NCI-H1436 (cell line): ENCODE data around the gene HMGCS2.
"Not testable (repeated sequence)": the region's sequence is repeated elsewhere in the genome, so short reads cannot be mapped to it uniquely, and the experiment has no call there.

Experiments
- DNase-seq: peaks from one replicate; lab custom pipeline; 2025; lab: John Stamatoyannopoulos, UW

Gene HMGCS2

DNA sequence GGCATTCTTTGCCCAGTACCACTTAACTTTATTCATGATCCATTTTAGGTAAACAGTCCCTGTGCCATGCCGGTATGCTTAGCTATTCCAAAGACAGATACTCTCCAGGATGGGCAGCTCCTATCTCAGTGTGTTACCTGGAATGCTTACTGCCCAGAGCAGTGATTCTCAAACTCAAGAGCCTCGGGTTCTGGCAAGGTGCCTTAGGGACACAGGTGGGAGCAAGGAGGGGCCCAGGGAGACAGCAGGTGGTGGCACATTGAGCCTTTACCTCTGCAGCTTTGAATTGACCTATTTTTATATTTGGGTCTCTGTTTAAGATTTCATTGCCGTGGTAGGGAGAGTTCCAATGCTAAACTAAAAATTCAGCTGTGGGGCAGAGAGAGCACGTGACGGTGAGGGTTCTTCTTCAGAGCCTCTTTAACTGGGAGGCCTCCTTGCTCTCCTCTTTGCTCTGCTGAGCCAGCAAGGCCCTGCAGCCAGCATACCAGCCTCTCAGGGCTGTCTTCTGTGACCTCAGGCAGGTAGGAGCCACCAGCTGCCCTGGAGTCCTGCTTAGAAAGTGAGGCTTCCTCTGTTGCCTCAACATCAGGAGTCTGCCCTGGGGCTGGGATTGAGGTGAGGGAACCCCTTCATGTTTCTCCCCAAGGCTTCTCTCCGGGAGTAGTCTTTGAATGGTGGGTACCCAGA lies 36.8 kb downstream of the HMGCS2 start:
- DNase-seq, result no peak

DNA sequence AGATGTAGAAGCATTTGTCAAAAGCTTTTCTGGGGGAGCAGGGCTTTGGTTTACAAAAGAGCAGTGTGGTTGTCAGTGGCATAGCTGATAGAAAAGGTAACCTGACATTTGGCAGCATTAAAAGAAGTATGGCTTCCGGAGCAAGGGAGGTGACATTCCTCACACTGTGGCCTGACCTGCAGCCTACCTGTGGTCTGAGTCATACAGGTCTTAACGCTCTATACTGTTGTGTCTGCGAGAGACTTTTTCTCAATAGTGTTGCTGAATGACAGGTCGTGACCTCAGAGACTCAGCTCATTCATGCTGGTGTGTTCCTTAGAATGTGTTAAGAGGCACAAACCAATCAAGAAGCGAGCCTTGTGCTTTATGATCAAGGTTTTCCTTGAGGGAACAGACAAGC lies 37.6 kb downstream of the HMGCS2 start:
- no peak for DNase-seq

DNA sequence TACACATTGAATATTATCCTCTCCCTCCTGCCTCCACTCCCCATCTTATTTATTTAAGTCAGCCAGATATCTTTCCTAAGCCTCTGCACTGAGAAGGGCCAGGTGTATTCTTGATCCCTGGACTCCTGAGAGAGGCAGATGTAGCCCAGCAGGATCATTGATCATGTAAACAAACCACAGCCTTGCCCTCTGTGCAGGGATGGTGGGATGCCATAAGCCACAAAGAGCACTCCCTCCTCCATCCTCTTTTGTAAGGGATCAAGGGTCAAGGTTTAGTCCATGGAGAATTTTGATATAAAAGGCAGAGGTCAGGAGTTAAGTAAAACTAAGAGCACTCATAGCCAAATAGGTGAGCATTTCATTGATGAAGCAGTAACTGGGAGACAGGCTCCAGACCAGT lies 39.7 kb downstream of the HMGCS2 start:
- DNase-seq, result no peak

DNA sequence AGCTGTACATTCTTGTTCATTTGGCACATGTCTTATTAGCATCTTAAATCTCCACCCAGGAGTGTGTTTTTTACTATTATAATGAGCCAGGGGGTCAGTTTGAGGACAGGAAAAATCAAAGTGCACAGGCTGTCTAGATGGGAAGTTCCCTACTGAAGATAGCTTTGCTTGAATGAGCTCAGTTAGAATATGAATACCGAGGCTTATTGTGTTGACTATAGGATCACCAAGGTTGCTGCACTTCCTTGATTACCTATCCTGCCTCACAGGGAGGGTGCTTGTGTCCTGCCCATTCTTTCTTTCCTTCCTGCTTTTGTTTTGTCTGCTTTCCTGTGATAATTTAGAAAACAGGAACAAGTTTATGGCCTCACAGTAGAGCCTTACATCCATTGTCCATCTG lies 40.7 kb downstream of the HMGCS2 start:
- DNase-seq, result no peak

DNA sequence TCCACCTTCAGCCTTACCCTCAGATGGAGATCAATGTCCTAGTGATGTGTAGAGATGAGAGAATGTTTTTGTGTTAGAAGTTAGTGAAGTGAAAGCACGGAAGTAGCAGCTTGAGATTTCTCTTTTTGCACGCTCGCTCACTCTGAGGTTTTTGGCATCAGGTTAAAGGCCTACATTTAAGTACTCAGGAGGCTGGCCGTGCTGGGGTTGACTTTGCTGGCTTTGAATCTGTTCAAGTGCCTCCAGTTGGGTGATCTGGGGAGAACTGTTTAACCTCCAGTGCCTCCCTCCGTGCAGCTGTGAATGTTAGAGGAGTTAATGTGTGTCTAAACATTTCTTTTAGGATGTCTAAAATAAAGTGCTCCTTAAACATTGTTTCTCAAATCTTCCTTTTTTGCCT lies 43.1 kb downstream of the HMGCS2 start:
- DNase-seq, result no peak

DNA sequence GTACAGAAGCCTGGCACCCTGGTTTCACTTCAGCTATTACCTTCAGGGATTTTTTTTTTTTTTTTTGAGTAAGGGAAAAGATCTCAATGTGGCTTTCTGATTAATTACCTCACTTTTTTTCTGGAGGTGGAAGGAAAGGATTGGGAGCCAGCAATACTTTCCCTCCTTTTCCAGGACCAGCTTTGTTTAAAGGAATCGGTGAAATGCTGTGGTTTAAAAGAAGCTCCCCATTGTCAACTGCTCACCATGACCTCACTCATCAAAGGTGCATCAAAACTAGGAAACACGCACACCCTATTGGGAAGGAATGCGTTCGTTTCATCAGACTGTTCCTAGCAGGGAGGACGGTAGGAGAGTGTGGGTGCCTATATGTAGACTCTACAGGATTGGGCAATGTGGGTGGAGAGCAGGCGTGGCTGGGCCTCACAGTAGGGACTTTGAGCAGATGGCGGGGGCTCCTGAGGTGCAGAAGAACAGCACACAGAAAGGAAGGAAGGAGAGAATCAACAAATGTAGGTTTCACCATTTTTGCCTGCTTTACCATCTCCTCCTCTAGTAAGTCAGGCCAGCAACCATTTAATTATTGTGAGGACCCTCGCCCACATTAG lies 44.0 kb downstream of the HMGCS2 start:
- DNase-seq, result no peak

DNA sequence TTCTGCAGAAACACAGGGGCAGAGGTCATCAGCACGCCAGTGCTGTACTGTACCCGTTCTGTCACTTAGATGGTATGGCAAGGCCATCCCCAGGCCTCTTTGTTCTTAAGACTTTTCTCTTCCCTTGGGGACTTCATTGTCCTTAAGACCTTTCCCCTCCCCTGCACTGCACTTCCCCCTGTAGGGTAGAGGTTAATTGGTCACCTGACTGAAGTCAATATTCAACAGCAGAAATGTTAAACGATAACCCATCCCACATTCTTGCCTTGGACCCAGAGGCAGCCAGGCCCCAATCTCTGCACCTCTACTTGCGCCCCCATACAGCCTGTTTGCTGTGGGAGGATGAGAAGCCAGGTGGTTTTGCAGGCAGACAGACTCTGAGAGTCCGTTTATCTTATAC lies 46.8 kb downstream of the HMGCS2 start:
- DNase-seq, result no peak

DNA sequence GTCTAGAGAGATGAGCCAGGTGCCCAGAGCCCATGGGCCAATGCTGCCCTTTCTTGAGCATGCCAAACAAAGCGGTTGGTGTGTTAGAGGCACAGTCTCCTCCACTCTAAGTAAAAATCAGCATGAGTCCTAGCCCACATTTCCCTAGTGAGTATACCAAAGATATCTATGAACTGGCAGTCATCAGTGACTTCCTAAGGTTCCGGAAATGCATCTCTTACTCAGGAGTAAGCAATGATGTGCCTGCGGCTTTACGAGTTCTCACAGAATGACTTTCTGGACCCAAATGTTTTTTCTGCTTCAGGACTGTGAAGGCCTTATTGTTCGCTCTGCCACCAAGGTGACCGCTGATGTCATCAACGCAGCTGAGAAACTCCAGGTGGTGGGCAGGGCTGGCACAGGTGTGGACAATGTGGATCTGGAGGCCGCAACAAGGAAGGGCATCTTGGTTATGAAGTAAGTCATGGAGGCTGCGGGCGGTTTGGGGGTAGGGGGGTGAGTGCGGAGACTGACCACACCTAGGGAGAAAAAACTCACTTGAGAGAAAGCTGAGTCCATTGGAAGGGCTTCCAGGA lies 47.8 kb downstream of the HMGCS2 start:
- no peak for DNase-seq

DNA sequence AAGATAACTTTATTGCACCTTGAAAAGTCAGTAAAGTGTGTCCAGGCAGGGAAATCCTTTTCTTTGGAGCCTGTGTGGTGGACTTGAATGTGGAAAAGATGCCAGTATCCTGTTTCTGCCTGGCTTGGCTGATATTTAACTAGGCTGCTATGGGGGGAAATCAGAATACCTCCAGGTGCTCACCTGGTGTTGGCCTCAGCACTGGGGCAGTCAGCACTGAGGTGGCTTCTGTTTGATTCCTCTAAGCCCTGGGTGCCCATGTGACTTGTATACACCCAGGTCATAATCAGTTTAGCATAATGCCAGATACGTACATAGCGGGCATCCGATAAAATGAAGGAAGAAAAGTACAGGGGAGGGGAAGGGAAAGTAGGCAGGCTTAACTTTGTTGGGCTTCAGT lies 49.7 kb downstream of the HMGCS2 start:
- no peak for DNase-seq

DNA sequence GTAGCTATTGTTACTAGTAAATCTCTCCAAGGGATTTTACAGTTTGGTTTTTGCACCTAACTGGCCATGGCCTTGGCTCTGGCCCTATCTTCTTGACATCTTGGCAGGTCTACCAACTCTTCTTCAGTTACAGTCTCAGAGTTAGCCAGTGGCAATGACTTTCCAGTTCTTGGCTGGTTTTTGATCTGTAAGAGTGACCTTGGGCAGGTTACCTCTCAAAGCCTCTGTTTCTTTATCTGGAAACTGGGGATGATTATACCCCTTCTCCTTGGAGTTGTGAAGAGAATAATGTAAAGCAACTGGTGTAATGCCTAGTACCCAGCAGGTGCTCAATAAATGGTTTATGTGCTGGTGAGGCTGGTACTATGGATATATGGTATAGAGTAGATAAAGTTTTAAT lies 50.3 kb downstream of the HMGCS2 start:
- DNase-seq, result no peak

DNA sequence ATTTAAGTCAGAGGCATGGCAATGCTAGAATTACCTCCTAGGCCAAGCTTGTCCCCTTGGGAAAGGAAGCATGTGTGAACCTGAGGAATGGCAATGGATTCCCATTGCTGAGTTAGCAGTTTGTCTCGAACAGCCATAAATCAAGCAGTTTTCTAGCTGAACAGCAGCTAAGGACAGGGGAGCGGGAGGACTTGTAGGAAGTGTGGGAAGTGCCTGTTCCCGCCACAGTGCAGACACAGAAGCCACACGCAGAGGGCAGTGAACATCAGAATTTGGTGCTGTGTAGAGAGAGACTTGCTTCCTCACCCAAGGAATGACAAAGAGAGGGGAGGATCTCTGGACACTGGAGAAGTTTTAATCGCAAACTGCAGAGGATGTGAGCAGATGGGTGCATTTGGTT lies 53.2 kb downstream of the HMGCS2 start:
- no peak for DNase-seq

DNA sequence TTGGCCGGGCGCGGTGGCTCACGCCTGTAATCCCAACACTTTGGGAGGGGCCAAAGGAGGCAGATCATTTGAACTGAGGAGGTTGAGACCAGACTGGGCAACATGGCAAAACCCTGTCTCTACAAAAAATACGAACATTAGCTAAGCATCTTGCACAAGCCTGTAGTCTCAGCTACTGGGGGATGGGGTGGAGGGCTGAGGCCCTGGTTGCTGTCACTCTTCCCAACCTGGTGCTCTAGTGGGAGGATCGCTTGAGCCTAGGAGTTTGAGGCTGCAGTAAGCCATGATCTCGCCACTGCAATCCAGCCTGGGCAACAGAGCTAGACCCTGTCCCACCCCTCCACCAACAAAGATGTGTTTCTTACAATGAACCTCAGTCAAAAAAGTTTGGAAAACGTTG lies 54.1 kb downstream of the HMGCS2 start:
- DNase-seq, result no peak

DNA sequence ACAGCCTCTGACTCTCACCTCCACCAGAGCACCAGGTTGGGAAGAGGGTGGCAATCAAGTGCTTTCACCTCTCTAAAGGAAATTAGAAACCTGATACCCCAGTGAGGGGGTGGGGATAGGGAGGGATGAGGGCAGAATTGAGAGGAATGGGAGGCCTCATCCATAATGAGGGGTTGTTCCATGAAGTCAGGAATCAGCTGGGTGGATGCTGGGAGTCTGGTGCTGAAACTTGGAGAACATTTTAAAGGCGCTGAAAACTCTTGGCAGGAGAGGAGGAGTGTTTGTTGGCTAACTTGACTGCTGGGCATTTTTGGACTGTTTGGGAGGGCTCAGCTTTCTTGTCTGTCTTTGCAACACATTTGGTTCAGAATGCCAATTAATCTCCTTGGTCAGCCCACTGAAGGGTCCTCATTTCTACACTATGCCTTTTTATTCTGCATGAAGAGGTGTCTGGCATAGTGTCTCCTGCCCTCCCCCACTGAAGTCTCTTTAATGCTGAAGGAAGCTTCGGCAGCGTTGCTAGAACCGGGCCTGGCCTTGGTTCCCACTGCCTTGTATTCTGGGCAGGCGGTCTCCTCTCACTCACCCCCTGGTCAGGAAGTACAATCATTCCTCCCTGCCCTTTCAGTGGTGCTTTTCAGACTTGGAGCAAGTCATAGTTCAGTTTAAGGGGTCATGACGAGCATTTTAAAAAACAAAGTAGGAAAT lies 54.8 kb downstream of the HMGCS2 start:
- no peak for DNase-seq

DNA sequence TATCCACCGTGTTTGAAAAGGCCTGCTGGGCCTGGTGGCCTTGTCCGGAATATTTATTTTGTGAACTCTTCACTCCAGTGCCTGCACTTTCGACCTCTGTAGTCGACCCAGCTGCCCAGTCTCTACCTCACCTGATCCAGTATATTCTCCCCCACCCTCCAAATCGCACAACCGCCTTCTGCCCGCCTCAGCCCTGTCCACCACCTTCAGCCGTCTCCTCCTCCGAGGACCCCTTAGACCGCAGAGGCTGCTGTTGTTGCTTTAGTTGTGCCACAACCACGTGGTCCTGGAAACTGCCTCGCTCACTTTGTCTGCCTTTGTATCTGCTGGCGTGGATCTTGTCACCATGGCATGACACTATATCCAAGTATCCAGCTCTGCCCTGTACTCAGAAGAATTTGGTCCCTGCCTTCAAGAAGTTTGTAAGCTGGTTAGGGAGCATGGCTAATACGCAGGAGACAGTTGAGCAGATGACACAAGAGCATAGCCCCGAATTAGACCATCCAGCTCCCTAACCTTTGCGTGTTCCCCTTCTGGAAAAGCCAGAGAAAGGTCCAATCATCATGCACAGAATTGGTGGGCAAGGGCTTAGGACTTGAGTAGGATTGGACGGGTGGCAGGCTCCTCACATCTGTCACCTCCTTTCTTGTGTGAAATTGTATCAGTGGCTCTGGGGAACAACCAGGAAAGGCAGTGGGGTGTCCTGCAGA lies 55.5 kb downstream of the HMGCS2 start:
- no peak for DNase-seq

DNA sequence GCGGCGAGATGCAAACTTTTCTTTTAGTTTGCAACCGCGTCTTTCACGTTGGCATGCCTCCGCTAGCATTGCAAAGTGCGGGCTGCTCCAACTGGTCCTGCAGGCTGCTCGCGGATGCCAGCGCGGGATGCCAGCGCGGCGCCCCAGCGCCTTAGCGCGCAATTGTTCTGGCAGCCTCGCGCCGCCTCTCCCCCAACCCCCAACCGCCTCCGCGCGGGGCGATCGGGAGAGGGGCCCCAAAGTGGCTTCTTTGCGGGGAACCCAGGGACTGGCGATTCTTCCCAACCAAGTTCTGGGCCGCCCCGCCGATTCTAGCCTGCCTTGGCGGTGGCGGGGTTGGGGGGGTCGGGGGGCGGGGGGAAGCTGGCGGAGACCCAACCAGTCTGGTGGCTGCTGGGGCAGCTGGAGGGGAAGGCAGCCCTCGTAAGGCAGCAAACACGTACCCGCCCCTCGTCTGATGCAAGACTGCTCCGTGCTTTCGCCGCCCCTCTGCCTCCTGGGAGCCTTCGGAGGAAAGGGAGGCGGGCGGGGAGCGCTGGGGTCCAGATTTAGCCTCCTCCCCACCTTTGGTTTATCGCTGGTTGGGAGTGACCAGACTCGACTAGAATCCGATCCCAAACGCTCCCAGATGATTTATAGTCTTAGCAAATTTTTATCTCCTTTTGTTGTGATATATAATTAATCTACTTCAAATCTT lies 56.2 kb downstream of the HMGCS2 start:
- peak; percentile 81 for DNase-seq

DNA sequence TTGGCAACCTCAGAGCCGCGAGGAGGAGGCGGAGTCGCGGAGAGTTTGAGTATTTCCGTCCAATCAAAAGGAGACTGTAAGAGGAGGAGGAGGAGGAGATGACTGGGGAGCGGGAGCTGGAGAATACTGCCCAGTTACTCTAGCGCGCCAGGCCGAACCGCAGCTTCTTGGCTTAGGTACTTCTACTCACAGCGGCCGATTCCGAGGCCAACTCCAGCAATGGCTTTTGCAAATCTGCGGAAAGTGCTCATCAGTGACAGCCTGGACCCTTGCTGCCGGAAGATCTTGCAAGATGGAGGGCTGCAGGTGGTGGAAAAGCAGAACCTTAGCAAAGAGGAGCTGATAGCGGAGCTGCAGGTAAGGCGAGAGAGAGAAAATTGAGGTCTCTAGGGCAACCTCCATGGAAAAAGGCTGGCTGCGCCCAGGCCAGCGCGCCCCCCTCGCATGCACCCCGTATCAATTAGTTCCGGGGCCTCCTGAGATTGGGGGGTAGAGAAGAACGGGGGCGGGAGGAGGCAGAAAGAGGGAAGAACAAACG lies 56.8 kb downstream of the HMGCS2 start, which contains the start of gene PHGDH:
PHGDH (plus strand) TSS at position 131 of the 538 bp plus-strand sequence; CDS start at position 220, 89 bp downstream.
- peak; percentile 87 for DNase-seq

DNA sequence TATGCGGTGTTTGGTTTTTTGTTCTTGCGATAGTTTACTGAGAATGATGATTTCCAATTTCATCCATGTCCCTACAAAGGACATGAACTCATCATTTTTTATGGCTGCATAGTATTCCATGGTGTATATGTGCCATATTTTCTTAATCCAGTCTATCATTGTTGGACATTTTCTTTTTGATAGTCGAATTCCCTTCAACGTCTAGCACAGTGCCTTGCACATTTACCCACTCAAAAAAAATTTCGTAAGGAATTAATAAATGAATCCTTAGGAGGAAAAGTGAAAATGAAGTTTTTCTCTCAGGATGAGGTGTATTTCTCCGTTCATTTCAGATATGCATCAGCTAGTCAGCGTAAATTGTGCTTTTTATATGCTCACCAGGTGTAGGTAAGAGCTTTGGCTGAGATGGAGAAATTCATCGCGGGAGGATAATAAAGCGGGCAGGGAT lies 57.3 kb downstream of the HMGCS2 start:
- not testable (repeated sequence) for DNase-seq

DNA sequence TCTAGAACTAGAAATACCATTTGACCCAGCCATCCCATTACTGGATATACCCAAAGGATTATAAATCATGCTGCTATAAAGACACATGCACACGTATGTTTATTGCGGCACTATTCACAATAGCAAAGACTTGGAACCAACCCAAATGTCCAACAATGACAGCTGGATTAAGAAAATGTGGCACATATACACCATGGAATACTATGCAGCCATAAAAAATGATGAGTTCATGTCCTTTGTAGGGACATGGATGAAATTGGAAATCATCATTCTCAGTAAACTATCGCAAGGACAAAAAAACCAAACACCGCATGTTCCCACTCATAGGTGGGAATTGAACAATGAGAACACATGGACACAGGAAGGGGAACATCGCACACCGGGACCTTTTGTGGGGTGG lies 62.1 kb downstream of the HMGCS2 start:
- not testable (repeated sequence) for DNase-seq

DNA sequence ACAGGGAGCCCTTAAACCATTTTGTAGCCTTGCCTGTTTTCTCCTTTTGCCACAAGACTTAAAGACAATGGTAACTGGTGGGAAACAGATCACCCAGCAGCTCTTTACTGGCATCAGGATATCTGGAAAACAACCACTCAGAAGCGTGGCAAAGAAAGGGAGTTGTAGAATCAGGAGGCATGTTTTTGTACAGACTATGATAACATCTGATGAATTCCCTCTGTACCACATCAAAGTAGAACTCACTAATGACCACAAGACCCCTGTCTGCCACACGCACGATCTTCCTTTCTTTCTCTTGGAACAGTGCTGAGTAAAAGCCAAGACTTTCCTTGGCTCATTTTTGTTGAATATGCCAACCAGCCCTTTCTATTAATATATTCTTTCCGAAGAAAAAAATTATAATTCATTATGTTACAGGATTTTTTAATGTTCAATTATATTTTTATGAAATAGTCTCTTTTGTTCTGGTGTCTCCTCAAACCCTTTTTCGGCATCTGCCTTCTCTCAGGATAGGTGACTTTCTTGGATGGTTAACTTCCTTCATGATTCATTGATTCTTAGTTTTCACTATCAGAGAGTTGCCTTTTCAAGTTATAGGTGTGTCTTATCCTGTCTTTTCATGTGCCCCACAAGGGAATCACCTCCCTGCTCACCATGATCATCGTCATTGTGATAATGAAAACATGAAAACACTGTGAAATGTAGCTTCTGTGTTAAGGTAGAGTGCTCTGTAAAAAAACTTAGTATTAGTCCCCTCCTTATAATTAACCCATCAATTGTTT lies 64.8 kb downstream of the HMGCS2 start:
- DNase-seq, result no peak

DNA sequence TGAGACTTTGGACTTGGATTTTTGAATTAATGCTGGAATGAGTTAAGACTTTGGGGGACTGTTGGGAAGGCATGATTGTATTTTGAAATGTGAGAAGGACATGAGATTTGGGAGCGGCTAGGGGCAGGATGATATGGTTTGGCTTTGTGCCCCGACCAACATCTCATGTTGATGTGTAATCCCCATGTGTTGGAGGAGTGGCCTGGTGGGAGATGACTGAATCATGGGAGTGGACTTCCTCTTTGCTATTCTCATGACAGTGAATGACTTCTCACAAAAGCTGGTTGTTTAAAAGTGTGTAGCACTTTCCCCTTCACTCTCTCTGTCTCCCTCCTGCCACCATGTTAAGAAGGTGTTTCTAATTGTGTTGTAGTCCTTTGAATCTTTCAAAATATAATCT lies 66.3 kb downstream of the HMGCS2 start:
- DNase-seq, result no peak

DNA sequence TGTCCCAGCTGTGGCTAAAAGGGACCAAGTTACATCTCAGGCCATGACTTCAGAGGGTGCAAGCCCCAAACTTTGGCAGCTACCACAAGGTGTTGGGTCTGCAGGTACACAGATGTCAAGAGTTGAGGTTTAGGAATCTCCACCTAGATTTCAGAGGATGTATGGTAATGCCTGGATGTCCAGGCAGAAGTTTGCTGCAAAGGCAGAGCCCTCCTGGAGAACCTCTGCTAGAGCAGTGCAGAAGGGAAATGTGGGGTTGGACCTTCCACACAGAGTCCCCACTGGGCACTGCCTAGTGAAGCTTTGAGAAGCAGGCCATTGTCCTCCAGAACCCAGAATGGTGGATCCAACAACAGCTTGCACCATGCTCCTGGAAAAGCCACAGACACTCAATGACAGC lies 67.0 kb downstream of the HMGCS2 start:
- DNase-seq, result no peak
